Activated CD4-positive, alpha-beta T cell treated with anti-CD3 and anti-CD28 coated beads, Interleukin-2, amount 10 ng/mL, durations not matched to agents 24 days and 14 days (primary cell): ENCODE measurements around the gene STK4. TPM values are rescaled to one million over a fixed set of nuclear protein-coding genes. Genes with fewer than 3 reads are reported as not detected.
"Not testable (repeated sequence)": the region's sequence is repeated elsewhere in the genome, so short reads cannot be mapped to it uniquely, and the experiment has no call there.

ENCODE experiments used
- DNase-seq: peaks from one replicate; pipeline ENCODE4 v3.0.0; 2022
- H3K27ac Mint-ChIP-seq: one replicate; pipeline ENCODE4 v1.8.0; 2022; ENCODE audit warnings: mild to moderate bottlenecking, mixed read lengths
- H3K27me3 Mint-ChIP-seq: one replicate; pipeline ENCODE4 v1.8.0; 2022; ENCODE audit warnings: mixed read lengths
- H3K36me3 Mint-ChIP-seq: one replicate; pipeline ENCODE4 v1.8.0; 2022; ENCODE audit warnings: low read depth, mild to moderate bottlenecking, mixed read lengths
- H3K4me1 Mint-ChIP-seq: one replicate; pipeline ENCODE4 v1.8.0; 2021; ENCODE audit warnings: mixed read lengths
- H3K4me3 Mint-ChIP-seq: one replicate; pipeline ENCODE4 v1.8.0; 2022; ENCODE audit warnings: mild to moderate bottlenecking, moderate library complexity, mixed read lengths
- H3K9me3 Mint-ChIP-seq: one replicate; pipeline ENCODE4 v1.8.0; 2021; ENCODE audit warnings: mixed read lengths
- intact Hi-C: fragments of 100-400 bp; cut with micrococcal nuclease; formaldehyde crosslinking; loops from one replicate; pipeline ENCODE4 v1.15.1; 2023
- total RNA-seq: library from RNA; stranded (reverse); gene quantifications from 2 replicates; pipeline ENCODE4 v1.2.3, GENCODE V29; 2022

The STK4 gene
- total RNA-seq, 1 donor from 2014 or later = 143 TPM

- Mint-ChIP-seq H3K27ac (peak overlapping the region; percentile 14), H3K27me3 (no peaks in the 10 kb centered on the region), H3K4me1 (peaks cover 19% of the 10 kb centered on the region), H3K4me3 (no peak overlapping the region), H3K9me3 (no peaks in the 10 kb centered on the region), H3K36me3 (peaks cover 43% of the 10 kb centered on the region)
- DNase-seq = no peak
- intact Hi-C loops = no loop called here
Measured at GRCh38 chr20:45014671-45015415, 48.5 kb downstream of the STK4 start.

GRCh38 chr20:45016089-45016671 lies 49.9 kb downstream of the STK4 start:
- Mint-ChIP-seq H3K9me3 (no peaks in the 10 kb centered on the region), H3K4me3 (no peak overlapping the region), H3K4me1 (peaks cover 12% of the 10 kb centered on the region), H3K27ac (peak overlapping the region; percentile 64), H3K36me3 (peaks cover 44% of the 10 kb centered on the region), H3K27me3 (no peaks in the 10 kb centered on the region)
- DNase-seq = no peak
- intact Hi-C loops = no loop called here

DNA sequence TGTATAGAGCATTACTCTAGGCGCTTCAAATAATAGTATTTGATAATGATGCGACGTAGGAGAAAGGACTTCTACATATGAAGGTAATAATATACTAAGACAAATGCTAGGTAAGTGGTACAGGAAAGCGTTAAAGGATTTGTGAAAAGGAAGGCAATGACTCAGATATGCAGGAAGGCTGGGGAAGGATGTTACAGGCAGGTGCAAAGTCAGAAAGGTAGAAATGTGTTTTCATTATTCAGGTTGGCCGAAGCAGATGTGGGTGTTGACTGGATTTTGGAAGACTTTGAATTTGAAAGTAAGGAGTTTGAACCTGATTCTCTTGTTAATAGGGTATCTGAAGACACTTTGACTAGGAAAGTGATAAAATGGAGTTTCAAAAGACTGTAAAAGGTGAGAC lies 51.0 kb downstream of the STK4 start:
- Mint-ChIP-seq H3K4me1 (peaks cover 13% of the 10 kb centered on the region), H3K27ac (no peak overlapping the region), H3K27me3 (no peaks in the 10 kb centered on the region), H3K9me3 (no peaks in the 10 kb centered on the region), H3K36me3 (peaks cover 49% of the 10 kb centered on the region), H3K4me3 (no peak overlapping the region)
- intact Hi-C loops = no loop called here
- no peak for DNase-seq

DNA sequence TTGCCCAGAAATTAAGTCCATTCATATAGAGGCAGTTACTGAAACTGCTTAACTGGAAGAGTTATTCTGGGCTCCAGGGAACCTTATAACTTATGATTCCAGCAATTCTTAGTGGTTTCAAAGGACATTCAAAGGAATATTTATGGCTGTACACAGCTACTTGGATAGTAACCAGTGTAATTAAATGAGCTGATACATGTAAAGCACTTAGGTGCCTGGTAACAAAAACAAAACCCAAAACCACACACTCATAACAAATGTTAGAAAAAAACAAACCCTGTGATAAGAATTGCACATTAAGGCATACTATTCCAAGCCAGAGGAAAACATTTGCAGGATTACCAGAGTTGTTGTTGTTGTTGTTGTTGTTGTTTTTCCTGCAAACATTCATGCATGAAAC lies 51.5 kb downstream of the STK4 start:
- Mint-ChIP-seq H3K27me3 (no peaks in the 10 kb centered on the region), H3K4me3 (no peak overlapping the region), H3K9me3 (no peaks in the 10 kb centered on the region), H3K36me3 (peaks cover 52% of the 10 kb centered on the region), H3K4me1 (peaks cover 13% of the 10 kb centered on the region), H3K27ac (no peak overlapping the region)
- intact Hi-C loops = no loop called here
- no peak for DNase-seq

DNA sequence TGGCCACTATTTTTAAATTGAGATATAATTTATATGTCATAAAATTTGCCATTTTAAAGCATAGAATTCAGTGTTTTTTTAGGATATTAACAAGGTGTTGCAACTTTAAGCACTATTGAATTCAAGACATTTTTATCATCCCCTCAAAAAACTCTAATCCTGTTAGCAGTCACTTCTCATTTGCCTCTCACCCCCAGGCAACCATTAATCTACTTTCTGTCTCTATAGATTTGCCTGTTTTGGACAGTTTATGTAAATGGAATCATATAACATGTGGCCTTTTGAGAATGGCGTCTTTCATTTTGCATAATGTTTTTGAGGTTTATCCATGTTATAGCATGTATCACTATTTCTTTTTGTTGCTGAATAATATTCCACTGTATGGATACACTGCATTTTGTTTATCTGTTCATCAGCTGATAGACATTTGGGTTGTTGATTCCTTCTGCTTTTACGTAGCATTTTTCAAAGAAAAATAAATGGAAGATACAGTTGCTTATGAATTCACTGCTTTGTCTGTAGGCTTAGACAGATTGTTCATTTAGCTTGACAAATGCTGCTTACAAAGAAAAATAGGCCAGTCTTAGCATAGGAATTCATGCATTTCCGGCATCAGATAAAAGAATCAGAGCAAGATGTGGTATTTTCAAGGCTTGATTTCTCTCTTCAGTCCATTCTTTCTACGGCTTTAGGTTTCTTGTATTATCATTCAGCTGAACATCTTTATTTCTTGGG lies 52.9 kb downstream of the STK4 start:
- Mint-ChIP-seq H3K4me1 (peaks cover 16% of the 10 kb centered on the region), H3K4me3 (no peak overlapping the region), H3K9me3 (no peaks in the 10 kb centered on the region), H3K36me3 (peaks cover 61% of the 10 kb centered on the region), H3K27me3 (no peaks in the 10 kb centered on the region), H3K27ac (no peak overlapping the region)
- intact Hi-C loops = no loop called here
- DNase-seq = no peak

- no peak overlapping the region for H3K27ac Mint-ChIP-seq
- H3K9me3 Mint-ChIP-seq = no peaks in the 10 kb centered on the region
- peaks cover 16% of the 10 kb centered on the region for H3K4me1 Mint-ChIP-seq
- no peak for DNase-seq
- no peak overlapping the region for H3K4me3 Mint-ChIP-seq
- intact Hi-C loops = no loop called here
- H3K27me3 Mint-ChIP-seq = no peaks in the 10 kb centered on the region
- peaks cover 61% of the 10 kb centered on the region for H3K36me3 Mint-ChIP-seq
Measured at GRCh38 chr20:45019762-45020123, 53.4 kb downstream of the STK4 start.

DNA sequence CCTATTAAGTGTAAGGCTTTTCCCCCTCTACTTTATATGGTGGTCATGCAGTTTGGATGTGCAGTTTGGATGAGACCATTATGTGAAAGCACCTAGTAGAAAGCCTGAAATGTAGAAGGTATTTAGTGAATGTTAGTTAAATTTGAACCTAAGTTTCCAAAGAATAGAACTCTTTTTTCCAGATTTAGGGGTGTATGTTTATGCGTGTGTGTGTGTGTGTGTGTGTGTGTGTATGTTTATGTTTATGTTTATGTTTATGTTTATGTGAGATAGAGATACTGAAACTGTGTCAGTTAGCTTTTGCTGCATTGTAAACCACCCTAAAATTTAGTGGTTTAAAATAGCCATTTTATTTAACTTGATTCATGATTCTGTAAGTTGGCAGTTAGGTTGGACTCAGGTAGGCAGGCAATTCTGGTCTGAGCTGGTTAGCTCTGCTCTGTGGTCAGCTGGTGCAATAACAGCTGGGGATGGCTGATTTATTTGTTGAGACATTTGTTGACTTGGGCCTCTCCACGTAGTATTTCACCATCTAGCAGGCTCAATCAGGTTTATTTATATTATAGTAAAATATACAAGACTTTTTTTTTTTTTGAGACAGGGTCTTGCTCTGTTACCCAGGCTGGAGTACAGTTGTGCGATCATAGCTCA lies 54.0 kb downstream of the STK4 start:
- H3K27me3 Mint-ChIP-seq = no peaks in the 10 kb centered on the region

DNA sequence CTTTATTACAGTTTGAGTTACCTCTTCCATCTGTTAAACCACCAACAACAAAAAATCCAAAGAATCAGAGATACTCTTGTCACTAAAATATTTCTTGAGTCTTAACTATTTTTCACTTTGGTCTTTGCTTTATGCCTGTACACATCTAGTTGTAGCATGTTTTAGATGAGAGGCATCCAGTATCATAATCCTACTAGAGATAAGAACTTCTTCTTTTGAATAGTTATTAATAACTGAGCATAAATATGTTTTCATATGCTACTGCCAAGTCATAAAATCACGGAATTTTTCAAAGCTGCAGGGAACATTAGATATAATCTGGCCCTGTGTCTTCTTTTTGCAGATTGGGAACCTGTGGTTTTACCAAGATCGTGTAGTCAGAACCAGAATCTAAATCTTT lies 55.3 kb downstream of the STK4 start:
- no peak for DNase-seq
- Mint-ChIP-seq H3K27me3 (no peaks in the 10 kb centered on the region), H3K27ac (no peak overlapping the region), H3K36me3 (peaks cover 67% of the 10 kb centered on the region), H3K9me3 (no peaks in the 10 kb centered on the region), H3K4me1 (peaks cover 17% of the 10 kb centered on the region), H3K4me3 (no peak overlapping the region)
- intact Hi-C loops = no loop called here

More for the DNA sequence above, 54.0 kb downstream of the STK4 start:
- H3K4me1 Mint-ChIP-seq = peaks cover 14% of the 10 kb centered on the region
- no peak for DNase-seq
- H3K9me3 Mint-ChIP-seq = no peaks in the 10 kb centered on the region
- intact Hi-C loops = no loop called here
- no peak overlapping the region for H3K27ac Mint-ChIP-seq
- H3K4me3 Mint-ChIP-seq = no peak overlapping the region
- peaks cover 64% of the 10 kb centered on the region for H3K36me3 Mint-ChIP-seq

DNA sequence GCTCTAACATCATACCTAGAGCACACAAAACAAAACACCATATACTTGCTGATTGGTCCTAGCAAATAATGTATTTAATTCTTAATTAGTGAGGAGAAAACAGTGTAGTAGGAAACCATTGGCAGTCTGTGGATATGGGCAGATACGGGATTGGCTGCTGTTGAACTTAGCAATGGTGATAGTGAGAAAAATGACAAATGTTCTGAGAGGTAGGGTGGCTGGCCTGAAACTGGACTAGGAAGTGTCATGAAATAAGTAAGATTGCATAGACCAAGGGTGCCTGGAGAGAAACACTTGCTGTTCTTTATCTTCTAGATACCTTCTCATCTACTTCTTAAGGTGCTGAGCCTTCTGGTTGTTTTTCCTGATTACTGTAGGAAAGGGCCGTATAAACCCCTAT lies 56.8 kb downstream of the STK4 start:
- H3K9me3 Mint-ChIP-seq, H3K27ac Mint-ChIP-seq, intact Hi-C loops, H3K4me3 Mint-ChIP-seq, DNase-seq, H3K27me3 Mint-ChIP-seq: not testable (repeated sequence)
- H3K36me3 Mint-ChIP-seq = peaks cover 69% of the 10 kb centered on the region
- peaks cover 18% of the 10 kb centered on the region for H3K4me1 Mint-ChIP-seq

DNA sequence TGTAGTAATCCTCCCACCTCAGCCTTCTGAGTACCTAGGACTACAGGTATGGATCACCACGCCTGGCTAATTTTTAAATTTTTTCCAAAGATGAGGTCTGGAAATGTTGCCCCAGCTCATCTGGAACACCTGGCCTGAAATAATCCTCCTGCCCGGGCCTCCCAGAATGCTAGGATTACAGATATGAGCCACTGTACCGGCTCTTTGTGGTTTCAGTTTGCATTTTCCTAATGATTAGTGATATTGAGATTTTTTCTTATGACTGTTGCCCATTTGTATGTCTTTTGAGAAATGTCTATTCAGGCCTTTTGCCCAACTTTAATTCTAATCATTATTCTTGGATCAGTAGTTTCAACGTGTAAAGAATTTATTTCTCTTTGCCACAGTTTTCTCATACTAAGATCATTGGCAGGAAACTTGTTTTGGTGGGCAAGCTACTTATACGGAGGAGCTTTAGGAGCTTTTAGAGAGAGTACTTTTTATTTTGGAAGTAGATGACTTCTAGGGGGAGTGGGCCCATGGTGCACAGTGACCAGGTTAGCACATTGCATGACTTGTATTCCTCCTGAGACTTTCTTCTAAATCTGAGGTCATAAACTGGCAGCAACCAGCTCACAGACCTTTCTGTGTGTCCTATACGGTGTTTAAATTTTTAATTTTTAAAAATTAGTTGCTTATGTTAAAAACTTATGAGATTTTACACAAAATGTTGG lies 62.3 kb downstream of the STK4 start:
- Mint-ChIP-seq H3K4me1 (peaks cover 34% of the 10 kb centered on the region), H3K9me3 (no peaks in the 10 kb centered on the region), H3K27me3 (no peaks in the 10 kb centered on the region), H3K4me3 (no peak overlapping the region), H3K27ac (peak overlapping the region; percentile 68), H3K36me3 (peaks cover 65% of the 10 kb centered on the region)
- DNase-seq = no peak
- intact Hi-C loops = no loop called here

DNA sequence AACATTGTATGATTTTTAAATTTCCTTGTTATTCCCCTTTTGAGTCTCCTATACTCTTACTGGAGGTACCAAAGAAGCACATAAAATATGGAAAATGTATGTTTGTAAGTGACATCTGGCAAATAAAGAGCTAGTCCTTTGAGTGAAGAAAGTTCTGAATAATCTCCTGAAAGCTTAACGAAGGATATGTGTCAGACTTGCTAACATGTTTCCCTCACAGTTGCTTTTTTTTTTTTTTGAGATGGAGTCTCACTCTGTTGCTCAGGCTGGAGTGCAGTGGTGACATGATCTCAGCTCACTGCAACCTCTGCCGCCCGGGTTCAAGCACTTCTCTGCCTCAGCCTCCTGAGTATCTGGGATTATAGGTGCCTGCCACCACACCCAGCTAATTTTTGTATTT lies 63.6 kb downstream of the STK4 start:
- intact Hi-C loops = no loop called here
- Mint-ChIP-seq H3K27me3 (no peaks in the 10 kb centered on the region), H3K36me3 (peaks cover 60% of the 10 kb centered on the region), H3K4me3 (no peak overlapping the region), H3K27ac (peak overlapping the region; percentile 29), H3K9me3 (no peaks in the 10 kb centered on the region), H3K4me1 (peaks cover 40% of the 10 kb centered on the region)
- no peak for DNase-seq

- H3K4me1 Mint-ChIP-seq = peaks cover 43% of the 10 kb centered on the region
- no peaks in the 10 kb centered on the region for H3K9me3 Mint-ChIP-seq
- DNase-seq = no peak
- no peak overlapping the region for H3K4me3 Mint-ChIP-seq
- peaks cover 45% of the 10 kb centered on the region for H3K36me3 Mint-ChIP-seq
- no peak overlapping the region for H3K27ac Mint-ChIP-seq
- no peaks in the 10 kb centered on the region for H3K27me3 Mint-ChIP-seq
- intact Hi-C loops = no loop called here
Measured at GRCh38 chr20:45032276-45032675, 66.0 kb downstream of the STK4 start.

- Mint-ChIP-seq H3K36me3 (peaks cover 42% of the 10 kb centered on the region), H3K27me3 (no peaks in the 10 kb centered on the region), H3K4me3 (no peak overlapping the region), H3K9me3 (no peaks in the 10 kb centered on the region), H3K27ac (no peak overlapping the region), H3K4me1 (peaks cover 41% of the 10 kb centered on the region)
- DNase-seq = no peak
- intact Hi-C loops = no loop called here
Measured at GRCh38 chr20:45032781-45033180, 66.5 kb downstream of the STK4 start.
